CD1c-positive myeloid dendritic cell (primary cell): ENCODE measurements around the gene GCC1.
A peak's percentile ranks its signal among the peaks of the same experiment; 100 is the strongest.

Experiments used
- DNase-seq: peaks from one replicate; pipeline ENCODE4 v3.0.0-alpha.2; 2016; ENCODE audit errors: extremely low spot score

GCC1 gene, protein sequence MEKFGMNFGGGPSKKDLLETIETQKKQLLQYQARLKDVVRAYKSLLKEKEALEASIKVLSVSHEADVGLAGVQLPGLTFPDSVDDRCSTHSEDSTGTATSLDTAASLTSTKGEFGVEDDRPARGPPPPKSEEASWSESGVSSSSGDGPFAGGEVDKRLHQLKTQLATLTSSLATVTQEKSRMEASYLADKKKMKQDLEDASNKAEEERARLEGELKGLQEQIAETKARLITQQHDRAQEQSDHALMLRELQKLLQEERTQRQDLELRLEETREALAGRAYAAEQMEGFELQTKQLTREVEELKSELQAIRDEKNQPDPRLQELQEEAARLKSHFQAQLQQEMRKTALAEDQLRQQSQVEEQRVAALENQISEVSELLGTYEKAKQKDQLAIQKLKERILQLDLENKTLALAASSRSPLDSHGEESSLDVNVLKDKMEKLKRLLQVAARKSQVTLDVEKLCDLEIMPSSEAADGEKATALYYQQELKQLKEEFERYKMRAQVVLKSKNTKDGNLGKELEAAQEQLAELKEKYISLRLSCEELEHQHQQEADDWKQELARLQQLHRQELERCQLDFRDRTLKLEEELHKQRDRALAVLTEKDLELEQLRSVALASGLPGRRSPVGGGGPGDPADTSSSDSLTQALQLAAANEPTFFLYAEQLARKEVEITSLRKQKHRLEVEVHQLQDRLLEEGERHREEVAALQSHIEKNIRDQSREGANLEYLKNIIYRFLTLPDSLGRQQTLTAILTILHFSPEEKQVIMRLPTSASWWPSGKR

DNA sequence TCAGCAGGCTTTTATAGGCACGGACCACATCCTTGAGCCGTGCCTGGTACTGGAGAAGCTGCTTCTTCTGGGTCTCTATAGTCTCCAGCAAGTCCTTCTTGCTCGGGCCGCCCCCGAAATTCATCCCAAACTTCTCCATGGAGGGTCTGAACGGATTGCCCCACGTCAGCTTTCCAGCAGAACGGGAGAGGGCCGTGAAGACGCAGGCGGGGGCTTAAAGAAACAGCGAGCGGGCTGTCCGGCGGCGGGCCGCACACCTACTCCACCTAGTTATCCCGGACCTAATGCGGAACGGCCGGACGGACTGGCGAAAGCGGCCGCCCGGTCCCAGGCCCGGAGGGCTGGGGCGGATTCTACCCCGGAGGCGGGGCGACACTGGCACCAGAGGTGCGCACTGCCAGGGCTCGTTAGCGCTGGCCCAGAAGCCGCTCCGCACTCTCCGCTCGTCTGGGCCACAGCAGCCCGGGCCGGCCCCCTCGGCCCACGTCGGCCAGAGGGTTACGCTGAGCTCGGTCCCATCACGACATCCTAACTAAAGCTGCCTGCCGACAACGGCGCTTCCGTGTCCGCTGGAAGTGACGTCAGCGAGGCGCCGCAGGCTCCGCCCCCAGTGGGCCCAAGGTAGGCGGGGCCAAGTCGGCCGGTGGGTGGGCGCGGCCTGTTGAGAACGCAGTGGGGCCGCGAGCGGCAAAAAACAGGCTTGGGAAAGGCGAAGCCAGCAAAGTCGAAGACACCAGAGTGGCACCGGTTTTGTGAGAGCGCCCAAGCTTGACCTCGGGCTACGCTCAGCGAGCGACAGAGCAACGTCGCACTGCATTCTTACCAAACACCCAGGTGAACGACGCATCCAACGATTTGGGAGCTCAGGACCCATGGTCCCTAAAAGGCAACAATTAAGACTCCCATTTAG, at the start of gene GCC1:
Gene GCC1, minus strand, starts transcription at position 553 of the 910 bp plus-strand sequence. Its CDS starts 414 bp downstream, at position 139.
- DNase-seq: peak; percentile 96

DNA sequence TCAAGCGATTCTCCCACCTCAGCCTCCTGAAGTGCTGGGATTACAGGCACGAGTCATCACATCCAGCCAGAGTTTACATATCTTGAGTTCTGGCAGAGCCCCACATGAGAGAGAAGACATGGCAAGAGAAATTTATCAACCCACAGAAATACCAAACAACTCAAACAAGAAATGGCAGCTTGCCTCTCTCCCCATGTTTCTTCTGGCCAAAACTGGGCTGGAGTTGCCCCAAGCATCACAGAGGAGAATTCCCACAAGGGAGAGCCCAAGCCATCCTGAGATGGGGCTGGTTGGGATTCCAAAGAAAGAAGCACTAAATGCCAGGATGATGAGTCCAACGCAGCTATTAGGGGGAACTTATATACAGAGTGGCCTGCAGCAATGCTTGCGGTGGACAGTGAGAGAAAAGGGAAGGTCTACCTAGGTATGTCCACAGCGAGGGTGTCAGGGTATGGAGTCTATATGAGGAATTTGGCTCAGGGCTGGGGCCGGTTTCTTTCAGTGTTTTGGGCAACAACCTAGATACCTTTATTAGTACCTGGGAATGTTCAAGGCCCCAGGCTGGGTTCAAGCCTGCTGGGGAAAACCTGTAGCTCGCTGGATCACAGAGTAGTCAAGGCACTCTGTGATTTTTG, 47.0 kb upstream of the GCC1 start:
- no peak for DNase-seq

DNA sequence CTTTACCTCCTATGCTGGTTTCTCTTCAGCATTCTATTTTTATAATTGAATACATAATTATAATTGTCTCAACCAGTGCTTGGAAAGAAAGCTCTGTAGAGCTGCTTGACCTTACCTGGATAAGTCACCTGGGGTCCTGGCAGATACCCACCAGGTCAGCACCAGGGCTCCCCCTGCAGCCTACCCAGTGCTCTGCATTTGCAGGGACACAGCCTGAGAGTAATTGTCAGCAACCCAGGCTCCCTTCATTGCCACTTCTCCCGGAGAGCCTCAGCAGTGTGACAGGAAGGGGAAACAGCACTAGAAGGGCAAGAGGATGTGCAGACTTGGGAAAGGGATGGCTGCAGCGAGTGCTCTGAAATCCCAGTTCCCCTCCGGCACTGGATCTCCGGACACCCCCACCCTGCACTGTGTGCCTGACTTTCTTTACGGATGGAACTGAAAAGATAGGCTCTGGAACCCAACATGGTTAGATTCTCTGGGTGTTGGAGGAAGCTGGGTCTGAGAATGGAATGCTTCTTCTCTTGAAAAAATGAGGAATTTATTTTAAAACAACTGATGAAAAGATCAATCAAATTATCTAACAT, 44.0 kb upstream of the GCC1 start:
- peak; percentile 24 for DNase-seq

DNA sequence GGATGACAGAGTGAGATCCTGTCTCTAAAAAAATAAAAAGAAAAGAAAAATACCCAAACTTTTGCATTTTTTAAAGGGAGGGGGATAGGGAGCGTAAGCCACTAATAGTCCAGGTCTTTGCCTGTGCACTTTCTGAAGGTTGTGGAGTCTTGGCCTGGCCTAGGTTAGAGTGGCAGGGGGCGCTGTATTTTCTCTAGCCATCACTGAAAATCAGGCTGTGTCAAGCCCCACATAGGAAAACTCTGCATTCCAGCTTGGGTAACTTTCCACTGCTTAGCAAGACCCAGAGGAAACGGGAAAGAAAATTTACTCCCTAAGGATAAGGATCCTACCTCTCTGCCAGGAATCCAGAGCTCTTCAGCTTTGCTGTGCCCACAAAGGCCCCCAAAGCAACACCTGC, 43.0 kb upstream of the GCC1 start:
- no peak for DNase-seq

DNA sequence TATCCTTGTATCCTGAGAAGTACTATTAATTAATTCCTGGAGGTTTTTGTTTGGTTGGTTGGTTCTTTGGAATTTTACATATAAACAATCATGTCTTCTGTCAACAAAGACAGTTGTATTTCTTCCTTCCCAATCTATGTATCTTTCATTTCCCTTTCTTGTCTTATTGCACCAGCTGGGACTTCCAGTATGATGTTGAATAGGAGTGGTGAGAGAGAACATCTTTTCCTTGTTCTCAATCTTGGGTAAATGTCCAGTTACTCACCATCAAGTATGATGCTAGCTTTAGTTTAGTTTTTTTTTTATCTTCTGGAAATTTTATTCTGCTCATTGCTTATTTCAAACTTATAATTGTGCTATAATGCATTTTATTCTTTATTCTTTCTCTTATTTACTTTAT, 39.9 kb upstream of the GCC1 start:
- no peak for DNase-seq

DNA sequence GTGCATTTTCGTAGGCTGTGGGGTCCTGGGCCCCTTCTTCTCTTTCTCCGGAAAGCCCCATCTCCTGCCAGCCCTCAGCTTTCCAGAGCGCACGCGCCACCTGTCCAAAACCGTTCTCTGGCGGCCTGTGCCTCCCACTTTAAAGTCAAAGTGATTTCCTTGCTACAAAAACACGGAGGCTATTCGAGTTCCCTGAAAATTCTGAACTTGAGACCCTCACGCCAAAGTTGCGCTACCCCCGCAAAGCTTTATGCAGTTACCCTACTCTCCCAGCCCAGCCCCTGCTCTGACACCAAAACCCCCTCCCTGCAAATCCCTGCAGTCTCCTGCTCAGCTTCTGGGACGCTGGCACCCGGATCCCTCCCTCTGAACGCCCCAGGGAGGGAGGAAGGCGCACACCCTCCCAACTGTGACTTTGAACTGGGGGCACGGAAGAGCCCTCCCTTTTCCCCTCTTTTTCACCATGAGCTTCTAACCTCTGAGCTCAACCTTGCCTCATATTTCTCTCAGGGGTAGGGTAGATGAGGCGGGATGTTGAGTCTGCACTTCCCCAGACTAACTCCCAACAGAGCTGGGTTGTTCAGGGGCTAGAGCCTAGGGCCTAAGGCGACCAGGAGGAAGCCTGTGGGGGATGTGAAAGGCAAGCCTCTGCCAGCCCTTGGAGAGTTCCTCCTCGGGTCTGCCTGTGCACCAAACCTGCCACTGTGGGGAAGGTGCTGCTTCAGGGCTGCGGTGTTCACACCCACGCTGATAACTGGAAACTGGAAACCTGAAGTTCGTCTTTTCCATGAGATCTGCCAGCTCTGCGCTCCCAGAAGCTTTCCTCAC, 35.2 kb upstream of the GCC1 start:
- DNase-seq: peak; percentile 15

DNA sequence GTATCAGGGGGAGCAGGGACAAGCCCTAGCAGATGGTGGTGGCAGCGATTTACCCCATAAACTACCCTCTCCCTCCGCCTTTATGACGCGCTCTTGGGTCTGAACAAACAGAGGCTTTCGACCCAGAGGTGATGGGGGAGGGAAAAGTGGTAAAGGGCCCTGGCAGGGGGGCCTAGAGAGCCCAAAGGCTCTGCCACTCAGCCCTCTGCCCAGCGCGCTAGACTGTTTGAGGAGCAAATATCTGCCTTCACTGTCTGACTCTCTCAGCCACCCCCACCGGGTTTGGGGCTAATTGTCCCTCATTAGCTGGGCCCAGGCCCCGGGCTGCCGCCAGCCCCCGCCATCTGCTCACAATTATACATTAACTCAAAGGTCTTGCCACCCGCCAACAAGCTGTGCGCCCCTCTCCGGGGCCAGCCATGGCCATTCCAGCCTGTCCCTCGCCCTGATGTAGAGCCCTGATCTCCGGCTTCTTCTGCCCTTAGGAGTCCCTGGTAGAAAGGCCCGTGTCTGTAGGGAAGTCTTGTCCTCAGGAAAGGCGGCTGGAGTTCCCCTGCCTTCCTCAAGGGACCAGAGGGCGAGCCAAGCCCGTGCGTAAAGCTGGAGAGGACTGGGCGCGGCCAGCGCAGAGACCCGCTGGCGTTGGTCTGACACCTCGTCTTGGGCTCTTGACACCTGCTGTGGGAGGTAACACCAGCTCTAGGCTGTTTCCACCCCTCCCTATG, 34.4 kb upstream of the GCC1 start:
- no peak for DNase-seq

DNA sequence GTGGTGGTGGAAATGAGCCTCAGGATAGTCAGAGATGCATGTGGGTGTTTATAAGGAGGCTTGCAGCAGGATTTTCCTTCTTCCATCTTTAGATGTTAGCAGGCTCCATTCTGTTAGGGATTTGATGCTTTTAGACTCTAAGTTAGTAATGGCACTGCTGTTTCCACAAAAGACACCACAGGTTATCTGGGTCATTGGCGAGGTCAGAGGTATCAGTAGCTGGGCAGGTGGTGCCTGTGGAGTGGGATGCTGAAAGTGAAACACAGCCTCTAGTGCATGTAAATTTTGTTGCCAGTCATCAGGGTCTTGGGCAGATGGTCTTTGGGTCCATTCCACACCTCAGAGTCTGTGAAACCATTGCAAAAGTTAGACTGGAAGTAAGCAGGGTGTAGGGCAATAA, 33.4 kb upstream of the GCC1 start:
- no peak for DNase-seq

DNA sequence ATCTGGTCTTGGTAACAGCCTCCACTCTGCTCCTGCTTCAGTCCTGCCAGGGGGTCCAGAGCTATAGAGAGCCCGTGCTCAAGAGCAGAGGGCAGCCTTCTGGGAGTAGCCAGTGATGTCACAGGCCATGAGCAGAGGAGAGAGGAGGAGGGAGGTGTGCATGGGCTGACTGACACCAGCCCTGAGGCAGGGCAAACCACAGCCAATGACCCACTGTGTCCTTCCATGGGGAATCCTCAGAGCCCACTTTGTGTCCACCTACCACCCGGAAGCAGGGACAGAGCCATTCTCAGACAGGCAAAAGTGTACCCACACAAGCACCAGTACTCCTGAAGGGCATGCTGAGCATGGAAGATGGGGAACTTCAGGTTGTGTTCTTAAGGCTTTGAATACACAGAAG, 32.6 kb upstream of the GCC1 start, which contains the start of gene PAX4:
Gene PAX4, minus strand, starts transcription at position 101 of the 400 bp plus-strand sequence. CDS start 2,214 bp downstream, outside the sequence.
- no peak for DNase-seq

DNA sequence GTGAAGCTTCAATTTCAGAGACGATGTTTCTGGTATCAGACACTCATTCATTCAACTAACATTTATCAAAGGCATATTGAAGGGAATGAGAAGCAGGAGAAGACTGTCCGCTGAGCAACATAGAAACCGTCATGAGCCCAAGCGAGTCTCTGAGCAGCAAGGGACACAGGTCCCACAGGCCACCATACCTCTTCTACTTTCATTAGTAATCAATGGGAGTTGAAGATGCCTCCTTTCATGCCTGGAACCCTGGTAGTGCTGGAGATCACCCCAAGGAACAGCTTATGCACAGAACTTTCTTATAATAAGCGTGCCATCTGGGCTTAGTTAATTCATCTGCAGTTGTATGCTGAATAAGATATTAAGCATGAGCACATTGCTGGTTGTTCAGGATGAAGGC, 31.3 kb upstream of the GCC1 start:
- no peak for DNase-seq

DNA sequence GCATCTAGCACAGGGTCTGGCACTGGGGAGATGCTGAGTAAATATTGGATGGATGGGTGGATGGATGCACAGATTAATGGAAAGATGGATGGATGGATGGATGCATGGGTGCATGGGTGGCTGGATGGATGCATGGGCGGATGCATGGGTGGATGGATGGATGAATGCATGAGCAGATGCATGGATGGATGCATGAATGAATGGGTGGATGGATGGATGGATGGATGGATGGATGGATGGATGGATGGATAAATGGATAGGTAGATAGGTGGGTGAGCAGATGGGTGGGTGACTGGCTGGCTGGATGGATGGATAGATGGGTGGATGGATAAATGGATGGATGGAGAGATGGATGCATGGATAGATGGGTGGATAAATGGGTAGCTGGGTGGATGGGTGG, 26.9 kb upstream of the GCC1 start:
- DNase-seq: no peak

DNA sequence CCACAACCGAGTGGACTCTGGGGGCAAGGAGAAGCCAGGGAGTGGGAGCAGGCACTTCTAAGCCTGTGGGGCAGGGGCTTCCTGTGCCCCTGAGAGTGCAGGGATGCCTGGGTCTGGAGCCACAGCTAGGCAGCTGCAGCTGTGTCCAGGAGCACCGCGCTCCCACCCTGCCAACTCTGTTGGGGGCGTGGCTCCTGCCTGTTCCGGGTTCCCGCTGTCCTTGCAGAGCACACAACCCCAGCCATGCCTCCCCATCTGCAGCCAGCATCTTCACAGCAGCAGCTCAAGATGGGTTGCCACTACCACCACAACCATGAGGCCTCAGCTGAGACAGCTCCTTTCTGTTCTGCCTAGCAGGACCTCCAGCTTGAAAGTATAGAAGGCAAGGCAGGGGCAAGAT, 23.9 kb upstream of the GCC1 start:
- no peak for DNase-seq

DNA sequence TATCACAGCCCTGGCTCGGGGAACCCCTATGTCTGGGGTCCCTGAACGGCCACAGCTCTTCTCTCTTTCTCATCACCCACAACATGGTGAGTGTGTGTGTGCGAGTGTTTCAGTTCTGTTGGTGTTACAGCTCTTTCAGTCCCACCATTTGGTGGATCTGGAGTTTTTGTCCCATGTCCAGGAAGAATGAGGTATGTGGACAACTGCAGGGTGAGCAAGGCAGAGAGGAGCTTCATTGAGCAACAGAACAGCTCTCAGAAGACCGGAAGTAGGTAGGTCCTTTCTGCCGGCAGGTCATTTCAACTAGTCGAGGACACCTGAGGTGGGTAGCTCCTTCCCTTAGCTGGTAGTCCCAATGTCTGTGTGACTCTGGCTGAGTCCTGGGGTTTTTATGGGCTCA, 23.1 kb upstream of the GCC1 start:
- DNase-seq: no peak

DNA sequence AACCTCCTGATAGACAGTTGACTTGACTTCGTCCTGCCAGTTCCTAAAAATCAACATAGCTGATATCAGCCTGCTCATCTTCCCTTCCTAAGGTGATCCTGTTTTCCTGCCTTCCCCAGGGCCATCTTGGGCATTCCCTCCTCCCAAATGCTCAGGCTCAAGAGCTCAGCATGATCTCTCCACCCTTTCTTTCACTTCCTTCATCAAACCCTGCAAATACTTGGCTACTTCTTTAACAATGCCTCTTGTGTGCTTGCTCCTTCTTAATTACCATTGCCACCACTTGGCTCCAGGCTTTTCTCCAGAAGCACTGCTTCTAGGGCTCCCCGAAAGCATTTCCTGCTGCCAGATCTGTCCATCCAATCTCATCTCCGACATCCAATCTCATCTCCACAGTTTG, 15.5 kb upstream of the GCC1 start:
- DNase-seq: no peak

DNA sequence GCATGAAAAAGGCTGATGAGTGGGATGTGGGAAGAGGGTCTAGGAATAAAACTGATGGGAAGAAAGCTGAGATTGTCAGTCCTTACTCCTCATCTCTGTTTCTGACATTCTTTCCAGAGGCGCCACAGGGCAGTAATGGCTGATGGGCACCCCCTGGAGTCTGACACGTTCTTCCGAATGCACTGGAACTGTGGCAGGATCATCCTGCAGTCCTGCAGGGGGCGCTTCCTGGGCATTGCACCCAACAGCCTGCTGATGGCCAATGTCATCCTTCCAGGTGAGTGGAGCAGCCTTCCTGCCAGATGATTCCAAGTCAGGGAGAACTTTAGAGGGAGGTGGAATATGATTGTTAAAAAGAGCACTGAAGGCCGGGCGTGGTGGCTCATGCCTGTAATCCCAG, 12.9 kb upstream of the GCC1 start:
- no peak for DNase-seq

DNA sequence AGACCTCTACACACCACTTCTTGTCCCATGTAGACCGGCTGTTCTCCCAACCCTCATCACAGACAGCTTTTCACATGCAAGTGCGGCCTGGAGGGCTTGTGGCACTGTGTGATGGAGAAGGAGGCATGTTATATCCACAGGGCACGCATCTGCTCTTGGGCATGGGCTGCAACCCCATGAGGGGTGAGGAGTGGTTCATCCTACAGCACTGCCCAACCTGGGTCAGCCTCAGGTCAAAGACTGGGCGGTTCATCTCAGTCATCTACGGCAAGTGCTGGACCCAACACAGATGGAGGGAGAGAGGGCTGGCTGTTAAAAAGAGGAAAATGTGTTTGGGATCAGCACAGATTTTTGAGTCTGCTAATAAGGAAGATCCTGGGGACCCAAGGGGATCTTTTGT, 10.3 kb upstream of the GCC1 start:
- no peak for DNase-seq

DNA sequence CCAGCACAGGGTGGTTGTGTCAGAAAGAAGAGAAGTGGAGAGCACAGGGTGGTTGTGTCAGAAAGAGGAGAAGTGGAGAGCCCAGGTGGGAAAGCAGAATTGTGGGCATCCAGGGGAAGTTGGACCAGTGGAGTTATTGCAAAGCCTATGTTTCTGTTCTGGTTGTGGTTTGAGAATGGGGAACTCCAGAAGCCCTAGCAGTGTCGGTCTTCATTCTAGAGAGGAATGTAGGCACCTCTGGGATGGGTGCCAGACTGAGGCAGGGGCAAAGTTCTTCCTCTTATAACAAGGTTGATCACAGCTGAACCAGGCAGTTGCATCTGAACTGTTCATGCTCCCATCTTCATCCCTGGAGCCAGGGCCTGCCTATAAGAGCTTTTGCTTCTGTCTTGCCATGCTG, 9.1 kb upstream of the GCC1 start:
- peak; percentile 79 for DNase-seq

DNA sequence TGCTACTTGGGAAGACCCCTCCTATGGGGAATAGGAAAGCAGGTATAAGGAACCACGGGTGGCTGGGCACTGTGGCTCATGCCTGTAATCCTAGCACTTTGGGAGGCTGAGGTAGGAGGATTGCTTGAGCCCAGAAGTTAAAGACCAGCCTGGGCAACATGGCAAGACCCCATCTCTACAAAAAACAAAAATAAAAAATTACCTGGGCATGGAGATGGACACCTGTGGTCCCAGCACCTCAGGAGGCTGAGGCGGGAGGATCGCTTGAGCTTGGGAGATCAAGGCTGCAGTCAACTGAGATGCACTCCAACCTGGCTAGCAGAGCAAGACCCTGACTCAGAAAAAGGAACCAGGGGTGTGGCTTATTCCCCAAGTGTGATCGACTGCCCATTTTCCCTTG, 7.2 kb upstream of the GCC1 start:
- DNase-seq: no peak

DNA sequence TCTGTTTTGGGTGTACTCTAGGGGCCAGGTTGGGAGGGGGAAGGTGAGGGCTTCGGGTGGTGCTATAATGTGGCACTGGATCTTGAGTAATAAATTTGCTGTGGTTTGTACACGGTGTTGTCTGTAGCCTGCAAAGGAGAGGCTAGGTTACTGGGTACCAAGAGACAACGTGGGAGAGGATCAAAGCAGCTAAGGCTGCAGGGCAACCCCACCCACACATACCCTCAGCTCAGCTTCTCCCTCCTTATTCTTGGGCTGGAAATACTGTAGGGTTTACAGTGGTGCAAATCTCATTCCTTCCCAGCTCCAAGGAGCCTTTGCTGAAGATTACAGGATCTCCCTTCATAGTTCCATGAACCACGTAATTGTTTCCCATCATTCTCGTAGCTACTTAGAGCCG, 6.2 kb upstream of the GCC1 start:
- DNase-seq: no peak

DNA sequence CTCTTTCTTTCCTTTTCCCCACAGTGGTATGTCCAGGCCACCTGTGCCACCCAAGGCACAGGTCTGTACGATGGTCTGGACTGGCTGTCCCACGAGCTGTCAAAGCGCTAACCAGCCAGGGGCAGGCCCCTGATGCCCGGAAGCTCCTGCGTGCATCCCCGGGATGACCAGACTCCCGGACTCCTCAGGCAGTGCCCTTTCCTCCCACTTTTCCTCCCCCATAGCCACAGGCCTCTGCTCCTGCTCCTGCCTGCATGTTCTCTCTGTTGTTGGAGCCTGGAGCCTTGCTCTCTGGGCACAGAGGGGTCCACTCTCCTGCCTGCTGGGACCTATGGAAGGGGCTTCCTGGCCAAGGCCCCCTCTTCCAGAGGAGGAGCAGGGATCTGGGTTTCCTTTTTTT, 5.8 kb upstream of the GCC1 start:
- no peak for DNase-seq
